ENCODE measurements around the gene EXD3.
"Not testable (repeated sequence)": the region's sequence is repeated elsewhere in the genome, so short reads cannot be mapped to it uniquely, and the experiment has no call there.

Gene EXD3, protein sequence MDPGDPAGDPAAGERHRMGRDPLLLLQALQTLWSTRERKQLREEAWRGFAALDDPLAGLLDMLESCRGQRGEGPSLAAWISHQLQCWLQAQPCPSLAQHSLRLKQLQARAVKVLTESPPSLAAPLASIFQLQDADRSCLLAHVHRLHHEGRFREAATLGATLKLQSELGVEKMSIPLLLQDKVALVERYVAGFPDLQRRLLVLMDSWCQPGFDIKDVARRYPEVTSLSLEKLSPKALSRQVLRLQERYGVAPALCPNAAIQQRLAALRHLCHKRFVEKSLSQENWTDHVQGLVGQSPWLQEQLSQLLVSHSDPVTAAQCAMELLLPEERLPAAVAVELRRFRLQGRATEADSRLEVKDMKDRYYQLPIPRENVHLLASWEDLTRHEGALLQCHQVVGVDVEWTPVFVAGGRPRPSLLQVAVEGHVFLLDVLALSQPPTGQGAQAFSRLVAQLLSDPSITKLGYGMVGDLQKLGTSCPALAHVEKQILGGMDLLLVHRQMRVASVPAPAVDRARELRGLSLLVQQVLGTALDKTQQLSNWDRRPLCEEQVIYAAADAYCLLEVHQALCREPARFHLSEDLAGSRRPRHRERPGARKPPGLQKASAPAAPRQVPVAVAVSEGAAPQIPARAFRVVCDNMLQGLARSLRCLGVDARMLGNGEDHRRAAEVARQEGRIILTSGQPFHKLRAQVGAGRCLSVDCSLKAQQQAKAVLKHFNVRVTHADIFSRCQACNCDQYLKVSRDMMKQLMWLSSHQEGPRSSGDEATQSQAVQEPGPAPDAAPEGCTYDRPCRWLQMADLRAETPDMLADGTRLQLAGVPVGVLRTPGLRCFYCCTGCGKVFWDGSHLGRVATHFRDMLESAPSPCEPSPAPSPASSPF

DNA sequence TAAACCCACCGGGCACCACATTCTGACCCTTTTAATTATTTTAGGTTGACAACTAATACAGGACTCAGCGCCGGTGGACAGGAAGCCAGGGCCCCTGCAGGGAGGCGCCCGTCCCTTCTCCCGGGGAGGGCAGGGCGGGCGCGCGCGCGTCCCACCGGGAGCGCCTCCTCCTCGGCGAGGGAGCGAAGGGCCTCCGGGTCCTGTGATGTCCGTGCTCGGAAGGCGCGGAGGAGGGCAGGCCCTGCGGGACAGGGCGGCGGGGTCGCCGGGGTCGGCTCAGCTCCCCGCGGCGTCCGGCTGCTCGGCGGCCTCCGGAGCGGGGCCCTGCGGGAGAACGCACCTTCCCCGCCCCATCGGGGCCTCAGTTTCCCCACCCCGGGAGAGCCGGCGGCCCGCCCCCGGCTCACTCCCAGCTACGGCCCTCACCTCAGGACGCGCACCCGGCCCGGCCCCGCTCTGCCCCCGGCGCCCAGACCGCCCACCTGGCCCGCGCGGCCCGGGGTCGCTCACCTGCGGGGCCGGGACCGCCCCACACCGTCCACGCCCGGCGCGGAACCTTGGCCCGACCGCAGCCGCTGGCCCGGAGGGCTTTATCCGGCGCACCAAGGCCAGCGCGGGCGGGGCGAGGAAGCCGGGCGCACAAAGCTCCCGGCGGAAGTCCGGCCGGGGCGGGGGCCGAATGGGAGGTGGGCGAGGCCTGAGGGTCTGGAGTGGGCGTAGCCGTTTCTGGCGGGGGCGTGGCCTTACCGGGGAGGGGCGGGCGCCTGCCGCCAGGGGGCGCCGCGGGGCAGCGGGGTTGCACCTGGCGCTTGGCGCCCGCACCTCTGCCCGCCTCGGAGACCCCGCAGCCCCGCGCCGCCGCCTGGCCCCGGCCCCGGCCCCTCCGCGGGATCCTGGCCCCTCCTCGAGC, at the start of gene EXD3, which contains the start of gene NOXA1:
EXD3 (minus strand) TSS at position 559 of the 910 bp plus-strand sequence. CDS start 27,805 bp downstream, outside the sequence.
NOXA1 (plus strand) TSS at position 790 of the 910 bp plus-strand sequence. CDS start 137 bp downstream, outside the sequence.
- H3K27me3 ChIP-seq (ENCODE audit: low read depth, low read length) = no peaks in the 10 kb centered on the region
- H3K36me3 ChIP-seq (ENCODE audit: control insufficient read depth in 1 of 2, insufficient read depth in 2 of 2, low read length in 2 of 2) = no peaks in the 10 kb centered on the region
- H3K4me1 ChIP-seq (ENCODE audit: control insufficient read depth in 1 of 2, insufficient read depth in 2 of 2, low read length in 2 of 2) = peaks cover 0 to 21% of the 10 kb centered on the region in 2 donors
- H3K4me3 ChIP-seq (ENCODE audit: low read depth in 1 of 2, low read length in 2 of 2) = peak within 1 kb of the TSS; percentile 70 to 89
- peak within 1 kb of the TSS; percentile 35 for H3K27ac ChIP-seq (ENCODE audit: low read length)
- H3K9me3 ChIP-seq (ENCODE audit: control insufficient read depth in 1 of 2, low read length in 2 of 2) = no peaks in the 10 kb centered on the region

DNA sequence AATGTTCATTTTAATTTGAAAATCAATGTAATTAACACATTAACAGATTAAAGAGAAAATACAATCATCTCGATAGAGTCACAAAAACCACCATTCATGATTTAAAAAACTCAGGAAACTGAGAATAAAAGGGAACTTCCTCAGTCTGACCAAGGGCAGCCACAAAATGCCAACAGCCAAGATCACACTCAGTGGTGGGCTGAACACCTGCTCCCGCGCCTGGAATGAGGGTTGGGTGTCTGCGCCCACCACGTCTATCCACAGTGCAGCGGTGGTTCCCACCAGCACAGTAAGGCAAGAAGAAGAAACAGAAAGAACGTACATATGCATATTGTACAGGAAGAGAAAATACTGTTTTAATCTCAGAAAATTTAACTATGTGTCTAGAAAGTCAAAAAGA, 47.8 kb upstream of the EXD3 start:
- H3K4me3 ChIP-seq (ENCODE audit: low read depth in 1 of 2, low read length in 2 of 2) = no peak overlapping the region
- H3K27ac ChIP-seq (ENCODE audit: low read length) = no peak overlapping the region
- no peaks in the 10 kb centered on the region for H3K27me3 ChIP-seq (ENCODE audit: low read depth, low read length)
- no peaks in the 10 kb centered on the region for H3K4me1 ChIP-seq (ENCODE audit: control insufficient read depth in 1 of 2, insufficient read depth in 2 of 2, low read length in 2 of 2)
- H3K36me3 ChIP-seq (ENCODE audit: control insufficient read depth in 1 of 2, insufficient read depth in 2 of 2, low read length in 2 of 2) = peaks cover 0 to under 1% of the 10 kb centered on the region in 2 donors
- H3K9me3 ChIP-seq (ENCODE audit: control insufficient read depth in 1 of 2, low read length in 2 of 2) = peaks cover under 1 to 2% of the 10 kb centered on the region in 2 donors

DNA sequence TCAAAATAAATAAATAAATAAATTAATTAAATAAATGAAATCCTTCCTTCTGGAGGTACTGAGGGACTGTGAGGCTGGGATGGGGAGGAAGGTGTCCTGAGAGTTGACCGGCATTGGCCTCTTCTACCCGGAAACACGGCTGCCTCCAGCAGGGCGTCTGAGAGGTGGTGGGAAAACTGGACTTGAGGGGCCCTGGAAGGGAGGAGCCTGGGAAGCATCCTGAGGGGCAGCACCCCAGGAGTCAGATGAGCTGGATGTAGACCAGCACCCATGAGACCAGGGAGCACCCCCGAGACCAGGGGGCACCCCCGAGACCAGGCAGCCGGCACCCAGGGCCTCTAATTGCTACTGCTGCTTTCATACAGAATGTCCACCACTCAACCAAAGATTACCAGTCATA, 44.9 kb upstream of the EXD3 start:
- Histone ChIP-seq H3K36me3 (ENCODE audit: control insufficient read depth in 1 of 2, insufficient read depth in 2 of 2, low read length in 2 of 2) (no peaks in the 10 kb centered on the region), H3K4me3 (ENCODE audit: low read depth in 1 of 2, low read length in 2 of 2) (no peak overlapping the region), H3K27ac (ENCODE audit: low read length) (no peak overlapping the region), H3K9me3 (ENCODE audit: control insufficient read depth in 1 of 2, low read length in 2 of 2) (no peaks in the 10 kb centered on the region), H3K27me3 (ENCODE audit: low read depth, low read length) (no peaks in the 10 kb centered on the region), H3K4me1 (ENCODE audit: control insufficient read depth in 1 of 2, insufficient read depth in 2 of 2, low read length in 2 of 2) (no peaks in the 10 kb centered on the region)

DNA sequence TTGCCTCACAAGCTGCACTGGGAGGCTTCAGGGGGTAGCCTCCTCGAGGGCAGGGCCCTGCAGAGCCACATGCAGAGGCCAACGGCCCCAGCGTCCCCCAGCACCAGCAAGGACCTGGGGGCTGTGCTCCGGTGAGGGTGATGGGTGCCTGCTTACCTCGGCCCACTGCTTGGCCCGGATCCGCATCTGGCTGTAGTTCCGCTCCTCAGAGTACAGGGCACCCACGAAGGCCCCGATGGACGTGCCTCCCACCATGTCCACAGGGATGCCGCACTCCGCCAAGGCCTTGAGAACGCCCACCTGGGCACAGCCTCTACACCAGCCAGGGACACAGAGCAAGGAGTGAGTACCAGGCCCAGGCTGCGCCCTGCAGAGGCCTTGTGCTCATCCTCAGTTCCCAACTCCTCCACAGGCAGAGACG, 44.2 kb upstream of the EXD3 start:
- H3K36me3 ChIP-seq (ENCODE audit: control insufficient read depth in 1 of 2, insufficient read depth in 2 of 2, low read length in 2 of 2) = no peaks in the 10 kb centered on the region
- H3K4me1 ChIP-seq (ENCODE audit: control insufficient read depth in 1 of 2, insufficient read depth in 2 of 2, low read length in 2 of 2) = no peaks in the 10 kb centered on the region
- no peaks in the 10 kb centered on the region for H3K27me3 ChIP-seq (ENCODE audit: low read depth, low read length)
- no peaks in the 10 kb centered on the region for H3K9me3 ChIP-seq (ENCODE audit: control insufficient read depth in 1 of 2, low read length in 2 of 2)
- no peak overlapping the region for H3K27ac ChIP-seq (ENCODE audit: low read length)
- H3K4me3 ChIP-seq (ENCODE audit: low read depth in 1 of 2, low read length in 2 of 2) = no peak overlapping the region

DNA sequence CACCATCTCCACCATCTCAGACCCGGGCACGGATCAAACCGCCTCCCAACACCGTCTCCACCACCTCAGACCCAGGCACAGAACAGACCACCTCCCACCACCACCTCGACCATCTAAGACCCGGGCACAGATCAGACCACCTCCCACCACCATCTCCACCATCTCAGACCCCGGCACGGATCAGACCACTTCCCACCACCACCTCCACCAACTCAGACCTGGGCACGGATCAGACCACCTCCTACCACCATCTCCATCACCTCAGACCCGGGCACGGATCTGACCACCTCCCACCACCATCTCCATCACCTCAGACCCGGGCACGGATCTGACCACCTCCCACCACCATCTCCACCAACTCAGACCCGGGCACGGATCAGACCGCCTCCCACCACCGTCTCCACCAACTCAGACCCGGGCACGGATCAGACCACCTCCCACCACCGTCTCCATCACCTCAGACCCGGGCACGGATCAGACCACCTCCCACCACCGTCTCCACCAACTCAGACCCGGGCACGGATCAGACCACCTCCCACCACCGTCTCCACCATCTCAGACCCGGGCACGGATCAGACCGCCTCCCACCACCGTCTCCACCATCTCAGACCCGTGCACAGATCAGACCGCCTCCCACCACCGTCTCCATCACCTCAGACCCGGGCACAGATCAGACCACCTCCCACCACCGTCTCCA, 43.6 kb upstream of the EXD3 start:
- H3K4me3 ChIP-seq (ENCODE audit: low read depth in 1 of 2, low read length in 2 of 2); H3K4me1 ChIP-seq (ENCODE audit: control insufficient read depth in 1 of 2, insufficient read depth in 2 of 2, low read length in 2 of 2); H3K27me3 ChIP-seq (ENCODE audit: low read depth, low read length); H3K9me3 ChIP-seq (ENCODE audit: control insufficient read depth in 1 of 2, low read length in 2 of 2); H3K27ac ChIP-seq (ENCODE audit: low read length); H3K36me3 ChIP-seq (ENCODE audit: control insufficient read depth in 1 of 2, insufficient read depth in 2 of 2, low read length in 2 of 2): not testable (repeated sequence)

DNA sequence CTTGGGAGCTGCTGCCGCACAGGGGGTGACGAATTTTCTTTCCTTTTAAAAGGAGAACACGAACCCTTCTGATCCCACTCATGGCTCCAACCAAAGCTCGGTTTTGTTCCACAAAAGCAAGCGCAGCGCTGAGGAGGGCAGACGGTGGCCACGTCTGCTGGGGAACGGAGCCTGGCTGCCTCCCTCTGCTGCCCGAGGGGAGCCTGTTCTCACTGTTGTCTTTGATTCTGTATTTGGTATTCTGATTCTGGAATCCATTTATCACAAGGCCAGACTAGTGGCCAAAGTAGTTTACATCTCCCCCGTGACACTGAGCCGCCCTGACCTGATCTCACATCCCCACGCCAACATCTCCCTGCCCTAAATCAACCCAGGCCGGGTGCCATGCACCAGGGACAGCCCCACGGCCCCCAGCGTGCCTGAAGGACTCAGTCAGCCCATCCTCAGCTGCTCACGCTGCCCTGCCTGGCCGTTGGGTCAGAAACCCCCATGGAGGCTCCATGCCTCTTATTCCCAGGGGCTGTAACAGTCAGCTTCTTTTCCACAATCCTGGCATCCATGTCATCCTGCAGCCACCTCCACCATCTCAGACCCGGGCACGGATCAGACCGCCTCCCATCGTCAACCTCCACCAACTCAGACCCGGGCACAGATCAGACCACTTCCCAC, 42.9 kb upstream of the EXD3 start:
- Histone ChIP-seq H3K27ac (ENCODE audit: low read length) (no peak overlapping the region), H3K4me1 (ENCODE audit: control insufficient read depth in 1 of 2, insufficient read depth in 2 of 2, low read length in 2 of 2) (no peaks in the 10 kb centered on the region), H3K27me3 (ENCODE audit: low read depth, low read length) (no peaks in the 10 kb centered on the region), H3K36me3 (ENCODE audit: control insufficient read depth in 1 of 2, insufficient read depth in 2 of 2, low read length in 2 of 2) (no peaks in the 10 kb centered on the region), H3K9me3 (ENCODE audit: control insufficient read depth in 1 of 2, low read length in 2 of 2) (no peaks in the 10 kb centered on the region), H3K4me3 (ENCODE audit: low read depth in 1 of 2, low read length in 2 of 2) (no peak overlapping the region)

DNA sequence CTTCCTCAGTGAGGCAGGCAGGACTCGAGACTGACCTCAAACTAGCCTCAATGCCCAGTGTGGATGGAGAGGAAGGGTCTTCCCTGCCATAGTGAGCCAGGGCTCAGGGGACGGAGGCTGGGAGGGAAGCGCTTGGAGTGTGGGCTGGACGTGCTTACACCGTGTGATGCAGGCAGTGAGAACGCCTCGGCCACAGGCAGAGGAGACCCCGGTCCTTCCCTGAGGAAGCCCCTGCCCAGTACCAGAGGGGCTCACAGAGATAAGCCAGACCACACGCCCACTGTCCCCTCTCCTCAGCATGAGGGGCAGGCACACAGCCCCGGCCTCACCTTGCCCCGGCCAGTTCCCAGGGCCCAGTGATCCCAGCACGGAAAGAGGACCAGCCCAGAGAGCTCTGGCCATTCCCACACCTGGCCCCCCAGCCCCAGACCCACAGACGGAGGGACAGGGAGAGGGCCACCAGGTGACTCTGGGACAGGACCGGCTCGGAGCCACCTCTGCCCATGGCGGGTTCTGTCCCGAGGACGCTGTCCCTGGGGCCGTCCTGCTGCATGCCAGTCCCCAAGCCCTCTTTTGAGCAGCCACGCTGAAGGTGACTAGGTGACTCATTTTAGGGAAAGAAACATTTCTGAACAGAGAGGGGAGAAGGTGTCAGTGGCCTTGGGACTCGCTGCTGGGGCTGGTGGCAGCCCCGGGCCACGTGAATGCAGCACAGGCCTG, 42.2 kb upstream of the EXD3 start:
- Histone ChIP-seq H3K9me3 (ENCODE audit: control insufficient read depth in 1 of 2, low read length in 2 of 2) (no peaks in the 10 kb centered on the region), H3K4me3 (ENCODE audit: low read depth in 1 of 2, low read length in 2 of 2) (no peak overlapping the region), H3K27me3 (ENCODE audit: low read depth, low read length) (no peaks in the 10 kb centered on the region)

DNA sequence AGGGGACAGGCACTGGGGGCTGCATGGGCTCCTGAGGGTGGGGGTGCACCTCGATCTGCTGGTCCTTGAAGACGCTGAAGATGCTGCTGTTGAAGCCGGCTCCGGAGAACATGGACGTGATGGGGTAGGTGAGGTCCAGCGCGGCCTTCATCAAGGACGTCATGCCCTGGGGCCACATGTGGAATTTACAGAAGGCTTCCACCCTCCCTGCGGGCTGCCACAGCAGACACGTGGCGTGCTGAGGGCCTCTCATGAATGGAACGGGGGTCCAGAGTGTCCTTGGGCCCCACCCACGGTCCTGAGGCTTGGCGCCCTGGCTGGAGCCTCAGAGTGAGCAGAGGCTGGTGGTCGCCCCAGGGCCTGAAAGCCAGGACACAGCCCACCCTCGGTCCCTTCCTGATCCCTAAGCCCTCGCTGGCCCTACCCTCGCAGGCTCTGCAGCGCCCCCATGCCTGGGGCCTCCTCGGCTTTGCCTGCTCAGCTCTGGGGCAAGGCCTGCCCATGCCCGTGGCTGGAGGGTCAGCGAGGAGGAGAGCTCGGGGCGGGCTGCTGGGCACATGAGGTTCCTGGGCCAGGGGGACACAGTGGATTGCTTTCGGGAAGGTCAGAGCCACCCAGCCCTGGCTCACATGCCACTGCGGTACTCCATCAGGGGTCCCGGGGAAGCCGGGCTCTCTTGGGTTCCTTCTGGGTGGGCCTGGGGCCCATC, 41.5 kb upstream of the EXD3 start:
- Histone ChIP-seq H3K4me1 (ENCODE audit: control insufficient read depth in 1 of 2, insufficient read depth in 2 of 2, low read length in 2 of 2) (peaks cover 3 to 5% of the 10 kb centered on the region in 2 donors), H3K27me3 (ENCODE audit: low read depth, low read length) (no peaks in the 10 kb centered on the region)

More for the DNA sequence above, 42.2 kb upstream of the EXD3 start:
- Histone ChIP-seq H3K4me1 (ENCODE audit: control insufficient read depth in 1 of 2, insufficient read depth in 2 of 2, low read length in 2 of 2) (no peaks in the 10 kb centered on the region), H3K27ac (ENCODE audit: low read length) (no peak overlapping the region), H3K36me3 (ENCODE audit: control insufficient read depth in 1 of 2, insufficient read depth in 2 of 2, low read length in 2 of 2) (no peaks in the 10 kb centered on the region)

DNA sequence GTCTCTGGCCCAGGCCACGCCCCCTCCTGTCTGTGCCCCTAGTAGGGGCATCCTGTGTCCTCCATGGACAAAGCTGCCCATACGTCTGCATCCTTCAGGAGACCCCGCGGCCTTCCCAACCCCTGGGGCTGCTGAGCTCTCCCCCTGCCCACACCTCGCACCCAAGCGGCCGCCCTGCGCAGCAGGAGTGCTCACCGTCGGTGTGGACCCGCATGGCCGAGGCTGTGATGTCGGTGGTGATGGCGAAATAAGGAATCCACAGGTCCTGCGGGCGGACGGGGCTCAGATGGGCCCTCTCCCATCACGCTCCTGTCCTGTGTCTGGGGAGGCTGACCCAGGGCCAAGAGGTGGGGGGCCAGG, 40.9 kb upstream of the EXD3 start:
- peaks cover 3 to 5% of the 10 kb centered on the region in 2 donors for H3K4me1 ChIP-seq (ENCODE audit: control insufficient read depth in 1 of 2, insufficient read depth in 2 of 2, low read length in 2 of 2)
- no peaks in the 10 kb centered on the region for H3K36me3 ChIP-seq (ENCODE audit: control insufficient read depth in 1 of 2, insufficient read depth in 2 of 2, low read length in 2 of 2)
- no peaks in the 10 kb centered on the region for H3K9me3 ChIP-seq (ENCODE audit: control insufficient read depth in 1 of 2, low read length in 2 of 2)

More for the DNA sequence above, 41.5 kb upstream of the EXD3 start:
- H3K9me3 ChIP-seq (ENCODE audit: control insufficient read depth in 1 of 2, low read length in 2 of 2) = no peaks in the 10 kb centered on the region
- H3K27ac ChIP-seq (ENCODE audit: low read length) = no peak overlapping the region
- no peak overlapping the region for H3K4me3 ChIP-seq (ENCODE audit: low read depth in 1 of 2, low read length in 2 of 2)
- no peaks in the 10 kb centered on the region for H3K36me3 ChIP-seq (ENCODE audit: control insufficient read depth in 1 of 2, insufficient read depth in 2 of 2, low read length in 2 of 2)

More for the DNA sequence above, 40.9 kb upstream of the EXD3 start:
- Histone ChIP-seq H3K27ac (ENCODE audit: low read length) (no peak overlapping the region), H3K27me3 (ENCODE audit: low read depth, low read length) (no peaks in the 10 kb centered on the region), H3K4me3 (ENCODE audit: low read depth in 1 of 2, low read length in 2 of 2) (no peak overlapping the region)

All from muscle layer of duodenum (tissue), 2 donors.